ENCODE data around the gene ALKAL2.

ALKAL2 gene

DNA sequence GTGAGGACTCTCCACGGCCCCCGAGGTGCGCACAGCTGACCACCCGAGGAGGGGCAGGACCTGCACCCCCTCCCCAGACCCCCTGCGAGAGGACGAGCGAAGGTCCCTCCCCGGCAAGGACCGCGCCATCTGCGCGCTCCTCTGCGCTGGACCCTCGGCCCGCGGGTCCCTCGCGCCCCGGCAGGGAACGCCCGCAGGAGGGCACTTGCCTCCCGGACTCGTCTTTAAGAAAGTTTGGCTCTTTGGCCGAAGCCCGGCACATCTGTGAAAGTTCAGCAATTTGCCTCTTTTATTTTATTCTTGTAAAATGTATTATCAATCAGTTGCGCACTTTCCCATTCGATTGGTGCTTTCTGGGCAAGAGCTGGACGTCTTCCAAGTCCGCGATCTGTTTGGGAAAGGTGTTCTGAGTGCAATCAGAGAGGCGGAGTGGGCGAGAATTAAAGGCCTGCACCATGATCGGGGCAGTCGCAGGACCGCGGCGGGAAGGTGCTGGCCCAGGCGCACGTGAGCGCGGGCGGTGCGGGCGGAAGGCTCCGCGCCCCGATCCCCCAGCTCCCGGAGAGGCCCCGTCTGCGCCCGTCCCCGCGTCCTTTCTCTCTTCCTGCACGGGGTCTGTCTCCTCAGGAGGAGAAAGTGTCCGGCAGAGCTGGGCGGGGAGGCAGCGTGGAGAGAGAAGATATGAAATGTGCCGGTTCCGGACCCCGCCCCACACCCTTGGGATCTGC lies 1.6 kb upstream of the ALKAL2 start:
- no peak for DNase-seq

DNA sequence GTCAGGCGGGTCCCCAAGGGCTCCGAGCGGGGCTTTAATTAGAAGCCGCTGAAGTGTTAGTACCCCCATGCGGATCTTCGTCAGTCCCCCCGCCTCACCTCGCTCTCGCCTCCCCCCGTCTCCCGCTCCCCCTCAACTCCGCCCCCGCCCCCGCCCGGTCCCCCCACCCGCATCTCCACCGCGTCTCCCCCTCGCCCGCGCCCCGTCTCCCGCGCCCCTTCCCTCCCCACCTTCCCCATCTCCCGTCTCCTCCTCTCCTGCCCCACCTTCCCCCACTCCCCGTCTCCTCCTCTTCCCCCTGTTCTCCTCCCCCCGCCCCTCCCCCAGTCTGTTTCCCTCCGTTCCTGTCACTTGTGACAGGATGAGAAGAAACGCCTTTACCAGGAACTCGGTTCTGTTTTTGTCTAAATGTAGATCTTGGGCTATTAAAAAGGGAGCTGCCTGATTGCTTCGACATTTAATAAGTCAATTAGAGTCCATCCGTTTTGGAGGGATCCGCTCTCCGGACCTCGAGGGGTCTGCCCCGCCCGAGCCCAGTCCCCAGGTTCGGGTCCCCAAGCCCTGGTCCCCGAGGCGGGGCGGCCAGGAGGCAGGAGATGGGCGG lies 969 bp upstream of the ALKAL2 start:
- DNase-seq = no peak

DNA sequence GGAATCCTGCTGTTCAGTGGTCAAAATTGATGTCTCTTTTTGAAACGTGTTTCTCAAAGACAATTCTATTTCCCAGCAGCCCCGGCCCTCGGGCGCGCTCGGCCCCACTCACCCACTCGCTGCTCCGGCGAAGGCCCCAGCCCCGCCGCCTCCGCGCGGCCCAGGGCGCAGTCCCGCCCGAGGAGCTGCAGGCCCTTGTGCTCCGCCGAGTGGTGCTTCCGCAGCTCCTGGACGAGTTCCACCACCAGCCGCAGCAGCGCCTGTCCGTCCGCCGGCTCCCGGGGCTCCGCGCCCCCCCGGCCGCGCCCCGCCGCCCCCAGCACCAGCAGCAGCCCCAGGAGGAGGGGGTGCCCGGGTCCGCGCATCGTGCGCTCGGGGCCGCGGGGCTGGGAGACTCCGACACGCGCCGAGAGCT lies 413 bp downstream of the ALKAL2 start:
- DNase-seq = no peak

DNA sequence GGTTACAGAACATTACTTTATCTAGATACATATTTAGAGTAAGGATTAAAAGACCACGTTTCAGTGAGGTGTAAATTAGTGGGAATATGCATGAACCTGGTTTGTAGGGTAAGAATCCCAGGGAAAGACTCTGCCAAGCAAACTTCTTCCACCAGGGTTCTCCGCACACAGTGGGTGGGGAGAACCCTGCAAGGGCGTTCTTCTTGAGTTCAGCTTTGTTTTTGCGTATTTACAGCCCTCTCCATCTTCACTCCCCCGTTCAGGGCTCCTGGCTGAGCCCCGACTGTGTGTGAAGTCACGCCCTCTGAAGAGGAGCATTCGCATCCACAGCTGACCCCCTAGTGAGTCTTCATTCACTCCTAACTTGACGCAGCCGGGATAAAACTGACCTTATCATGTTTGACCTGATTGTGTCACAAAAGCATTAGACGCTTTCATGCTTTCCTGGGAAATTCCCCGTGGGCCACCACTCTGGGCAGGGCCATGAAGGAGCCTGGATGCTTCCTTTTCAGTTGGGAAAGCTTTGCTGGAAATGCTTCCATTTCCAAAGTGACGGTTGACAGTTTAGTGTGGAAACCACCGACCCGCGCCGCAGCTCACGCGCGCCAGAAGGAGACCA lies 1.0 kb downstream of the ALKAL2 start:
- DNase-seq = no peak

DNA sequence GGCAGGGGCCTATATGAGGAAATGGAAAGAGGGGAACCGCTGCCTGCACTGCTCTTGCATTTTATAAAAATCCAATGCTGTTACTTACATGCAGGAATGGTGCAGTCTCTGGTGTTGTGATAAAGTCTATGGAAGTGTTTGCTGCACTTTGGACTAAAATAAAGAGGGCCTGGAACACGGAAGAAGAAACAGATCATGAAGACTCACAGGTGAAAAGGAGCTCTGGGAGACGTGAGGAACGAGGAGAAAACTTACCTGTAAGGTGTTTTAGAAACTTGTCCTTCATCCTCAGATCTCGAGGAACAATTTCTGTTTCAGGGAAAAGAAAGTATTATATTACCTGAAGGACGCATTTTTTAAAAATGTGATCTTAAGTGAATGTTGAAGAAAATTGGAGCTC lies 1.9 kb downstream of the ALKAL2 start:
- no peak for DNase-seq

DNA sequence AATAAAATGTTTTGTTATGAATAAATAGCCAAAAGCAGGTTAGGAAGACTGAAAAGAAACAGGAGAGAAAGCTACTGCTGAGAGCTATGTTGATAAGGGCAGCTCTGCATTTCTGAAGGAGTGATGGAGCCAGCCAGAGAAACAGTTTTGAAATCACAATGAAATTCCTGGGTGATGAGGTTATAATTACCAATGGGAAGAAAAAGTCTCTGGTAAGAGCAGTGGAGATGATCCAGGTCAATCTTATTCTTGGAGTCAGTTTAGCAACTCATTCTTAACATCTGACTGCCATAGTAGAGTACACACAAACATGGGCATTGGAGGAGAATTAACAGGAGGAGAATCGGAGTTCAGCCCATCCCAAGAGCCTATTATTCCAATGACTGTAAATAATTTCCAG lies 2.4 kb downstream of the ALKAL2 start:
- DNase-seq = no peak

DNA sequence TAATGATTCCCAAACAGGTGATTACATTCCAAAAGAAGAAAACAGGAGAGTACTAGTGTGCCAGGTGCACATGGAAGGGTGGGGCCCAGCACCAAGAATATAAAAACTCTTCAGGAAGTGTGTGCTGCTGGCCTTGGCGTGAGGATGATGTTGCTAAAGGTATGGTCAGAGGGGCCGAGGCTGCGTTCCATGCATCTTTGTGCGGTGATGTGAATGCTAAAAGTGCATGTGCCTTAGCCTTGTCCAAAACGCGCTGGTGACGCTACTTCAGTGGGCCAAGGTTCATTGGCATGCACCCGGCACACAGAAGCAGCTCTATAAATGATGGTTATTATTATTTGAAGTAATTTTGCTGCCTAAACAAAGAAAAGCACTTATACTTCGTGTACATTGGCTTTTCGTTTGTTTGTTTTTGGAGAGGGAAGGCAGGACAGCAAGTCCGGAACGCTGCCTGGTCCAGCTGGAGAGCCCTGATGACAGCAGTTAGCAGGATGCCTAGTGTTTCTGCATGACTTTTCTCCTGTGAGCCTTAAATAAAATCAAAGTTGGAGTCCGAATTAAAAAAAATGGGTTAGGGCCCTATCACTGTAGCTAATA lies 2.9 kb downstream of the ALKAL2 start:
- DNase-seq = no peak

DNA sequence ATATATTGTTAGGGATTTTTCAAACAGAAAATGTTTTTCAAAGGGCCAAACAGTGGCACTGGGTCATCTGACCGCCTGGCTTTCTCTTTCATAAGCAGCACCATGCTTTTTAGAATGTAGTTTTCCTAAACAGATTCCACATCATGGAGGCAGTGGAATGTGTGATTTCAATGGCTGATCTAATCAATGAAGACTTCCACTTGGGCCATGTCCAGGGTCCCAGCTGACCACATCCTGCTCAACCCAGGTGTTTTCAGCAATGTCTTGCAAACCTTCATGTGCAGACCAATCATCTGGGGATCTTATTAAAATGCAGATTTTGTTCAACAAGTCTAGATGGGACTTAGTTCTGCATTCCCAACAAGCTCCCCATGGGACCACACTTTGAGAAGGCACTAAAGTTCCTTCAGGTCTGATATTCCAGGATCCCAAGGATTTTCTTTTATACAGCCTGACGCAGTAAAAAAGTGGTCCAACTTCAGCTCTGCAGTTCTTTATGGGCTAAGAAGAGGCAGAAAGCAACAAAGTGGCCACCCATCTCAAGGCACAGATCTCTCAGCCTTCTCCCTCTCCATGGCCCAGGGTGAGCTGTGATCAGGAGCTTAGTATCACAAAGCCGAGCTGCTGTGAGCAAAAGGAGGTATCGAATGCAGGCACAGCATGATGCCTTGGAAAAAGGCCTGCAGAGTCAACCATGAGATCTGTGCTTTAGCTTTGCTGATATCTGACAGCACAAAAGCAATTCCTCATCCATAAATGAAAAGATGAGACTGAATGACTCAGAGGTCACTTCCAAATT lies 3.7 kb downstream of the ALKAL2 start:
- no peak for DNase-seq

DNA sequence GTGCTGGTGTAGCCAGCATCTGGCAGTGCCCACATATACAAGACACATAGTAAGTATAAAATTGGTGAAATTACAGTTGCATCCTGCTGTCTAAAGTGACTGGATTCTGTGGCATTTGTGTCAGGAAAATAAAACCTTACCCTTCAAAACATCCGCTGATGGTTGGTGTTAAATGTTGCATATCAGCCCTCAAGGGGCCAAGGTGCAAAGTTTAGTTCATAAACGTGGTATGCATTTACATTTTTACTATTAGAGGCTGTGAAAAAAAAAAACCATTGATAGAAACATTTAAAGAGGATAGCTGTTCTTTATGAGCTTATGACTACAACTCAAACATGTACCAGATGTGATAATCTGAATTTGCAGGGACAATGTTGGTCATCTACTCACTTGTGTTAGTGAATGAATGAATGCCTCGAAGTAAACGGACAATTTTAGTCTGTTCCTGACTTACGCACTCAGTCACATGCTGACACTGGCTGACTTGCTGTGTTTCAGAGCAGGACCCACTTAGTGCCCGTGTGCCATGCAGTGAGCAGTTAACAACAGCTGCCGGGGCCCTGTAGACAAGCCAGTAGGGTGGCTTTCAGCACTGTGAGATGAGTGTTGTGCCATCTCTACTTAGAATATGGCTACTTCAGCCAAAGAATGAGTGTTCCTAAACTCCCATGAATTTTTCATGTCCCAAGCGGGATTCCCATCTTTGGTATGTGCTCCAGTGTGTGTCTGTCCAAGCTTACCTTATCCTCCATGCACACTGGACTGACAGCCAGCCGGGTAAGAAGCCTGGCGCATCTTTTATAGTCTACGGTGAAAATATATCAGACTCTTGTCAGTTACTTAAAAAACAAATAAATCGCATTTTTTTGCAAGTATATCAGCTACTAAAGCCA lies 5.3 kb downstream of the ALKAL2 start:
- no peak for DNase-seq

DNA sequence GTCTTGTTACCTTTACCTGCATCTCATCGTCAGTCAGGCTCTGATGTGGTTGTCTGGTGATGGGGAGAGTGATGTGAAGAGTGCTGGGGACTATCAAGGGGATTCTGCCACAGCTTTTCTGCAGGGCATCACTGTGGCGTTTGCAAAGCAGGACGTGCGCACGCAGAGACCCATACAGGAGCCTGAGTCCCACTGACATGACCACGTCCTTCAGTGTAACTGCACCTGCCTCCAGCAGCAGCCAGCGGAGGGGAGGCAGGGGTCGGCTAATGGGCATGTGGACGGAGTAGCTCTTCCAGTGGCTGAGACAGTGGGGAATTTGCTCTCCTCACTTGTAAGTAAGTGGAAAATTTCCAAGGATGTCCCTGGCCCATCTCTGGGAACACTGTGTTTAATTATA lies 6.5 kb downstream of the ALKAL2 start:
- DNase-seq = no peak

DNA sequence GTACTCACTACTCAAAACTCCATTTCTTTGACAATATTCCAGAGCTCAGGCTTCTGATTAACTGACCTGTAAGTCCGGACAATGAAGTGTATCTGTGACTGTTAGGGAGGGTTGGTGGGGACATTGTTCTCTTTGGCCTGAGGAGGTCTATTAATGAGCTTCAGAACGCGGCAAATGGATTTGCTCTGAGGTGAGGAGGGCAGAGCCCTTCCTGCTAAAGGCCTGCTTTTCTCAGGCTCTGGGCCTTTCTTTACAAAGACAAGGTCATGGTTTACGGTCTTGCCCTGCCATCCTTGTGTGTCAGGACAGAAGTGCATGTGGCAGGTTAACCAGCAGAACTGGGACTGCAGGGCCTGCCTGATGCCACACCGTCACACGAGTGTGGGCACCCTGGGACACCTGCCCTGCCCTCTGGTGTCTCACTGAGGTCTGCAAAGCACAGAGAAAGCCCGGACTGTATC lies 7.2 kb downstream of the ALKAL2 start:
- DNase-seq = no peak

DNA sequence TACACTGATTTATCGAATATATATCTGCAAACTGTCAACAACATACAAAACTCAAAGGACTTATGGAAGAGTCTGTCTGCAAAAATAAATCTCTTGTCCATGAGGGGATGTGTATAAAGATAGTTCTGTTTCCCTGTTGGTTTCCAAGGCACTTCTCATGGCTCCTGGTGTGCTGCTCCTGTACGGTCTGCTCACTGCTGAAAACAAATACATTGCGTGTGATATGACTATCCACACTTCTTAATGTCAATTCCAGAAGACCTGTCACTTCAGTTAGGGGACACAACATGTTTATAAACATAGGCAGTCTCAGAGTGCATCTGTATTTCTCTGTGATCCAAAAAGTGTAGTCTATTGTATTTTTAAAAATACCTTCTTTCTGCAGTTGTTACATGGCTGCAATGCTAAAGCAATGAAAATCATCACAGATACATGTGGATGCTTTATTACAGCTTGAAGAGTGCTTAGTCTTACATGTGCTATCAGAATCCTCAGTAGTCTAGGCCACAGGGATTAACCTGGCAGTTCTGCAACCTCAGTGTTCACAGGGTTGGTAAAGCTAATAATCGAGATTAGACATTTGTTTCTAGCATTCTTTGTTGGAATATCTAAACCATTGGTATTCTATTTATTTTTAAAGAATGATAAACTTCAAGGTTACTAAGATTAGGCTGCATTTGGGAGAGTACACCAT lies 7.8 kb downstream of the ALKAL2 start:
- DNase-seq = no peak

DNA sequence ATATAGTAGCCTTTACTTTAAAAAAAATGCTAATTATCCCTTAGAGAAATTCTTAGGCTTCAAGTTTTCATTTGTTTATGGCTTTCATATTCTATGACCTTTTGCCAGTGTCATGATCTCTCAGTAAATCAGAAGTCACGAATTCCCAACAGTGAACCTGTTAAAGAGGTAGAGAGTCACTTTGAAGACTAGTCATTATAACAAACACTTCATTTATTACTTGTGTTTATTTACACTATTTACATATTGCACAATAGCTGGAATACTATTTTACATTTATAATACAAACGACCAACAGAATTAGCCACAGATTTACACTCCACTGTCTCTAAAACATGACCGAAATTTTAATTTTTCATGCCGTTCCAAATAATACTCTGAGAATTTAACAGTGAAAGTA lies 8.5 kb downstream of the ALKAL2 start:
- no peak for DNase-seq

DNA sequence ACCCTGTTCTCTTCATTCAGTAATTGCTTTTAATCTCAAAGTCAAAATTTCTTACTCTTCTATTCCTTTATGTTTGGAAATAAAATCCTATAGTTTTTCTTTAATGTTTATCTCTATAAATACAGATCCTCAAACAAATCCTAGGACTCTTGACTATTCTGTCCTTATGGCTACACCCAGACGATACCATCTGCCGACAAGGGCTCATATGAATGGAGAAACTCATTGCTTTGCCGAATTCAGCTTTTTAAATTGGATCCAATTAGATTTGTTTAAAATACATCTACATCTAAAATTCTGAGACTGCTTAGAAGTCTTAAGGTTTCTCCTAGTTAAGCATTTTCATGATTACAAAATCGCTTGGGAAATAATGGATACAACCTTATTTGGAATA lies 9.0 kb downstream of the ALKAL2 start:
- no peak for DNase-seq

DNA sequence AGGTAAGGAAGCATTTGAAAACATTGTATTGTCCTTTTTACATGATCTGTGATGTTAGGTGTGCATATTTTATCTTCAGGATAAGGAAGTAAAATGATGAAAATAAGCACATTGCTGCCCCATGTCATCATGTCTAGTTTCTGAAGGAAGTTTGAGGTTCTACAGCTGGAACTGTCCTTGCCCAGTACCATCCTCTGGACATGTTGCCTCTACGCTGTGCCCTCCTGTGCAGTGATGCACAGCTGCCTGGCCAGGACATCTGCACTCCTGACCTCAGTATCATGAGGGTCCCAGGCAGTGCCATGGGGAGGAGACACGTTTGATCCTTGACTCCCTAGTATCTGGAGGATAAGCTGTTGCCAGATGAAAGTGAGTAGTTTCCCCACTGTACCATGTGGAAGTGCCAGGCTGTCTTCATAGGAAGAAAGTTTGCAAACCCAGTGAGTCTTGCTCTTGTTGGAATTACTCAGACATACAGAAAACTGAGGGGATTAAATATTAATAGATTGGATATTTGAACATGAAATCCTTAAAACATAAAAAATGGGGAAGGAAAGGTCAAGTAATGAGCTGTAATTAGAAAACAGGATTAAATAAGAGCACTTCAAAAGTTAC lies 9.5 kb downstream of the ALKAL2 start:
- no peak for DNase-seq

DNA sequence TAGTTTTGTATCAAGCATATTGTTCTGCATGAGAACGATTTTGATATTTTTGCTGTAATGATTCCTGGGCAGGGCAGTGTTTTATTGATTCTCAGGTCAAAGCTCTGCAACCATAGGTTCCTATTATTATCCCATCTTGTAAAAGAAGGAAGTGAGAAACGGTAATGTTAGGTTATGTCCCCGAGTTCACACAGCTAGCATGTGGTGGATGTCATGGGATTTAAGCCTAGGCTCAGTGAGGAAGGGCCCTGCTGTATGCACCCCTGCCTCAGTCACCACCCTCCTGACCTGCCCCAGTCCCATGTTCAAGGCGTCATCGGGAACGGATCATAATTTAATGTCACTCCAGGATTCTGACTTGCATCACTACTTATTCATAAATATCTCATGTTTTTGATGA lies 12.4 kb downstream of the ALKAL2 start:
- no peak for DNase-seq

DNA sequence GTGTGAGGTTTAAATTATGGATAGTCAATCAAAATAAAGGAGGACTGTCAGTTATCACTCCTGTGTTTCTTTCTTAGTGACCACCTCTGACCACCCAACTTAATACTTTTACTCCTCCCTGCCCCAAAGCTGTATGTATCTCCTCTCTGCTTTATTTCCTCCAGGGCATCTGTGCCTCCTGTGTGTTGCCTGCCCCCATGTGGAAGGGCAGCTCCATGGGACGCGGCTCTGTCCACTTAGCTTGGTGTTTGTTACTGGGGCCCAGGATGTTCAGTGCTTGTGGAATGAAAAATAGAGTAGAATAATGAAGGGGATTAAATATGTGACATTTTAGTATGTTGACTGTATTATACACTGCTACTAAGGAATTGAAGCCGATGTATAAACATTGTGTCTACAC lies 13.4 kb downstream of the ALKAL2 start:
- DNase-seq = no peak

DNA sequence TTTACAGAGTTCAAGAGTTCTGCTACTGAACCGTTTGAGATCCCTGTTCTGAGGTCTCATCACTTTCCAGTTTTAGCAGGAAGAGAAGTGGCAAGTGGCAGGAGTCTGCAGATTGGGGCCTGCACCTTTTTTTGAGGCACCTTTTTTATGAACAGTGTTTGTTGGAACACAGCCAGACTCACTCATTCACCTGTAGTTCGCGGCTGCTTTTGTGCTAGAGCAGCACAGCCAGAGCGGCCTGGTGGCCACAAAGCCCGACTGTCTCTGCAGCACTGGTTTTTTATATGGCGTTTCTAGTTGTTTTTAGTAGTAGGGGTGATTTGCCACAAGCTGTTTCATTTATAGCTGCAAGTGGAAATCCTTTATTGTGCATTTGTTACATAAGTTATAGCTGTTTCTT lies 14.6 kb downstream of the ALKAL2 start:
- no peak for DNase-seq

DNA sequence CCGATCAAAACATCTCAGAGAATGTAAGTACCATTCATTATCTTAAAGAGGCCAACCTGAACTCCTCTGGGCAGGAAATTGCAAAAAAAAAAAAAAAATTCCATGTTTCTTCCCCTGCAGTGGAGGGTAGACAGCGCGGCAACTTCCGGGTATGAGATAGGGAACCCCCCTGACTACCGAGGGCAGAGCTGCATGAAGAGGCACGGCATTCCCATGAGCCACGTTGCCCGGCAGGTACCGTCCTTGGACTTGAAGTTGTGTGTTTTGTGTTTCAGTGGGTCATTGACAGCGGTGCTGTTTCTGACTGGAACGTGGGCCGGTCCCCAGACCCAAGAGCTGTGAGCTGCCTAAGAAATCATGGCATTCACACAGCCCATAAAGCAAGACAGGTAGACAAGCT lies 16.0 kb downstream of the ALKAL2 start:
- DNase-seq = no peak

DNA sequence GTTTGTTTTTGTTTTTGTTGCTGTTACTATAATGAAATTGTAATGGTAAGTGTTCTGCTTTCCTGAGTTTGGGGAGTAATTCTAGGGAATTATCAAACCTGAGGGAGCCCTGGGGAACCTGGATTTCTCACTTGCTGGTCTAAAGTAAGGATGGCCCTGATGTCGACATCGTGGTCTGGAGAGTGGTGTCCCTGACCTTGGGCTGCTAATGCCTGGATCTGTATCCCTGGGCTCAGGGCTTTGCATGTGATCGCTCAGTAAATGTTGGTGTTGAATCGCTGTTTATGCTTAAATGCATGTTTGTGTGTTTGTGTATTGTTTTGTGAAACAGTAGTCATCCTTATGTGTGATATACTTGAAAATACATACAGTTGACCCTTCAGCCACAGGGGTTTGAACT lies 17.0 kb downstream of the ALKAL2 start:
- no peak for DNase-seq
